SJSA1 (cell line): ENCODE measurements around the gene PIH1D2. TPM values are rescaled to one million over a fixed set of nuclear protein-coding genes. Genes with fewer than 3 reads are reported as not detected.

ENCODE experiments used
- DNase-seq, 2 experiments: peaks; one replicate each; pipeline ENCODE4 v3.0.0-alpha.2; 2015 to 2020; ENCODE audit warnings: low spot score in 2 of 2, low read depth in 1 of 2
- H3K27ac ChIP-seq: fragments of 250-450 bp; sonication (Bioruptor Pico); 2 replicates; pipeline ENCODE4 v1.5.1; 2020; ENCODE audit warnings: mild to moderate bottlenecking, moderate library complexity
- H3K27me3 ChIP-seq: fragments of 250-450 bp; sonication (Bioruptor Pico); replicated peaks from 2 replicates; pipeline ENCODE4 v1.5.1; 2020; ENCODE audit warnings: mild to moderate bottlenecking, moderate library complexity
- H3K36me3 ChIP-seq: fragments of 250-450 bp; sonication (Bioruptor Pico); 2 replicates; pipeline ENCODE4 v1.5.1; 2020; ENCODE audit warnings: mild to moderate bottlenecking
- H3K4me1 ChIP-seq: fragments of 250-450 bp; sonication (Bioruptor Pico); replicated peaks from 2 replicates; pipeline ENCODE4 v1.6.1; 2021; ENCODE audit warnings: mild to moderate bottlenecking
- H3K4me3 ChIP-seq: fragments of 250-450 bp; sonication (Bioruptor Pico); 2 replicates; pipeline ENCODE4 v1.5.1; 2020; ENCODE audit warnings: mild to moderate bottlenecking
- H3K9me3 ChIP-seq: fragments of 250-450 bp; sonication (Bioruptor Pico); replicated peaks from 2 replicates; pipeline ENCODE4 v1.5.1; 2020; ENCODE audit warnings: mild to moderate bottlenecking
- total RNA-seq: library from RNA; depleted of rRNA; stranded (reverse); fragments of >200 nt; shearing (Covaris generic); gene quantifications from 2 replicates; pipeline ENCODE4 v1.2.3, GENCODE V29; 2014; rRNA removed

PIH1D2 gene
- 0.19 and 2.6 TPM in 2 replicates for total RNA-seq

- Histone ChIP-seq H3K36me3 (peaks cover 22% of the 10 kb centered on the region), H3K4me1 (0 out of 2 replicates have a peak, but pooled peaks cover 3% of the 10 kb centered on the region), H3K9me3 (no peaks in the 10 kb centered on the region), H3K27ac (peak within 1 kb of the TSS; percentile 86), H3K4me3 (peak within 1 kb of the TSS; percentile 65), H3K27me3 (no peaks in the 10 kb centered on the region)
- DNase-seq, result peak; percentile 70 to 86
Measured at GRCh38 chr11:112073941-112074811, at the start of gene PIH1D2, which contains the start of gene NKAPD1. TSS of gene PIH1D2 (minus strand) at chr11:112074017. CDS start at chr11:112073174, 843 bp downstream. TSS of gene NKAPD1 (plus strand) at chr11:112074299. CDS start at chr11:112075575, 1,276 bp downstream.

GRCh38 chr11:112123129-112123528 lies 49.3 kb upstream of the PIH1D2 start:
- DNase-seq, result no peak

GRCh38 chr11:112121981-112122615 lies 48.3 kb upstream of the PIH1D2 start:
- no peaks in the 10 kb centered on the region for H3K36me3 ChIP-seq
- H3K4me1 ChIP-seq, result peaks cover 7% of the 10 kb centered on the region
- H3K4me3 ChIP-seq, result no peak overlapping the region
- H3K9me3 ChIP-seq, result no peaks in the 10 kb centered on the region
- no peak for DNase-seq
- H3K27me3 ChIP-seq, result no peaks in the 10 kb centered on the region
- no peak overlapping the region for H3K27ac ChIP-seq

More at GRCh38 chr11:112123129-112123528, 49.3 kb upstream of the PIH1D2 start:
- H3K36me3 ChIP-seq, result no peaks in the 10 kb centered on the region
- H3K4me1 ChIP-seq, result peaks cover 7% of the 10 kb centered on the region
- no peaks in the 10 kb centered on the region for H3K9me3 ChIP-seq
- no peaks in the 10 kb centered on the region for H3K27me3 ChIP-seq
- no peak overlapping the region for H3K4me3 ChIP-seq
- H3K27ac ChIP-seq, result no peak overlapping the region

GRCh38 chr11:112118176-112118575 lies 44.4 kb upstream of the PIH1D2 start:
- Histone ChIP-seq H3K9me3 (no peaks in the 10 kb centered on the region), H3K27me3 (no peaks in the 10 kb centered on the region), H3K4me1 (peaks cover 7% of the 10 kb centered on the region), H3K27ac (no peak overlapping the region), H3K36me3 (no peaks in the 10 kb centered on the region), H3K4me3 (no peak overlapping the region)
- no peak for DNase-seq

- Histone ChIP-seq H3K27me3 (no peaks in the 10 kb centered on the region), H3K4me3 (no peak overlapping the region), H3K9me3 (no peaks in the 10 kb centered on the region), H3K36me3 (no peaks in the 10 kb centered on the region), H3K4me1 (peaks cover 5% of the 10 kb centered on the region), H3K27ac (no peak overlapping the region)
- DNase-seq, result no peak
Measured at GRCh38 chr11:112115386-112115785, 41.6 kb upstream of the PIH1D2 start.

GRCh38 chr11:112114460-112114859 lies 40.6 kb upstream of the PIH1D2 start:
- no peaks in the 10 kb centered on the region for H3K9me3 ChIP-seq
- no peak overlapping the region for H3K4me3 ChIP-seq

GRCh38 chr11:112113539-112114457 lies 40.0 kb upstream of the PIH1D2 start:
- Histone ChIP-seq H3K36me3 (no peaks in the 10 kb centered on the region), H3K27me3 (no peaks in the 10 kb centered on the region), H3K27ac (no peak overlapping the region), H3K4me1 (no peaks in the 10 kb centered on the region), H3K9me3 (no peaks in the 10 kb centered on the region), H3K4me3 (no peak overlapping the region)
- DNase-seq, result peak in 1 of 2 experiments; percentile 23

More at GRCh38 chr11:112114460-112114859, 40.6 kb upstream of the PIH1D2 start:
- no peak for DNase-seq
- Histone ChIP-seq H3K4me1 (no peaks in the 10 kb centered on the region), H3K27me3 (no peaks in the 10 kb centered on the region), H3K27ac (no peak overlapping the region), H3K36me3 (no peaks in the 10 kb centered on the region)

GRCh38 chr11:112106070-112106469 lies 32.3 kb upstream of the PIH1D2 start:
- Histone ChIP-seq H3K27me3 (no peaks in the 10 kb centered on the region), H3K27ac (no peak overlapping the region), H3K4me3 (no peak overlapping the region), H3K4me1 (peaks cover 3% of the 10 kb centered on the region), H3K36me3 (no peaks in the 10 kb centered on the region), H3K9me3 (no peaks in the 10 kb centered on the region)
- no peak for DNase-seq

- Histone ChIP-seq H3K36me3 (no peaks in the 10 kb centered on the region), H3K27me3 (no peaks in the 10 kb centered on the region), H3K4me1 (peaks cover 12% of the 10 kb centered on the region), H3K9me3 (no peaks in the 10 kb centered on the region), H3K27ac (no peak overlapping the region), H3K4me3 (no peak overlapping the region)
- DNase-seq, result no peak
Measured at GRCh38 chr11:112103446-112103845, 29.6 kb upstream of the PIH1D2 start.

- H3K4me1 ChIP-seq, result peaks cover 12% of the 10 kb centered on the region
- peak overlapping the region; percentile 79 for H3K27ac ChIP-seq
- peak in 1 of 2 experiments; percentile 58 for DNase-seq
- no peak overlapping the region for H3K4me3 ChIP-seq
- H3K36me3 ChIP-seq, result no peaks in the 10 kb centered on the region
- H3K9me3 ChIP-seq, result no peaks in the 10 kb centered on the region
- H3K27me3 ChIP-seq, result no peaks in the 10 kb centered on the region
Measured at GRCh38 chr11:112100462-112100861, 26.6 kb upstream of the PIH1D2 start.

GRCh38 chr11:112097734-112098528 lies 24.1 kb upstream of the PIH1D2 start:
- no peak overlapping the region for H3K4me3 ChIP-seq
- peaks cover 2% of the 10 kb centered on the region; the same call in 1 of the 2 replicates for H3K36me3 ChIP-seq
- no peaks in the 10 kb centered on the region for H3K27me3 ChIP-seq
- DNase-seq, result no peak
- H3K27ac ChIP-seq, result no peak overlapping the region
- peaks cover 12% of the 10 kb centered on the region for H3K4me1 ChIP-seq
- H3K9me3 ChIP-seq, result no peaks in the 10 kb centered on the region

GRCh38 chr11:112096194-112096593 lies 22.4 kb upstream of the PIH1D2 start:
- peak in 1 of 2 experiments; percentile 7 for DNase-seq
- Histone ChIP-seq H3K27me3 (no peaks in the 10 kb centered on the region), H3K36me3 (peaks cover 5% of the 10 kb centered on the region; the same call in 1 of the 2 replicates), H3K4me3 (no peak overlapping the region), H3K27ac (no peak overlapping the region), H3K4me1 (peaks cover 11% of the 10 kb centered on the region), H3K9me3 (no peaks in the 10 kb centered on the region)
